NCI-H1436 (cell line): ENCODE results near the gene ADAMTSL2.

ENCODE experiments used
- DNase-seq: peaks from one replicate; lab custom pipeline; 2025; lab: John Stamatoyannopoulos, UW

Gene ADAMTSL2

GRCh38 chr9:133535306-133535877 lies 888 bp downstream of the ADAMTSL2 start:
- no peak for DNase-seq

- no peak for DNase-seq
Observed at GRCh38 chr9:133536080-133536479, 1.6 kb downstream of the ADAMTSL2 start.

GRCh38 chr9:133536536-133536935 lies 2.0 kb downstream of the ADAMTSL2 start:
- no peak for DNase-seq

GRCh38 chr9:133537257-133537656 lies 2.8 kb downstream of the ADAMTSL2 start:
- no peak for DNase-seq

GRCh38 chr9:133538176-133538575 lies 3.7 kb downstream of the ADAMTSL2 start:
- DNase-seq: no peak

- DNase-seq: no peak
Observed at GRCh38 chr9:133538851-133539833, 4.6 kb downstream of the ADAMTSL2 start.

- DNase-seq: no peak
Observed at GRCh38 chr9:133539991-133540697, 5.6 kb downstream of the ADAMTSL2 start.

- DNase-seq: no peak
Observed at GRCh38 chr9:133540698-133541025, 6.2 kb downstream of the ADAMTSL2 start.

GRCh38 chr9:133542002-133542401 lies 7.5 kb downstream of the ADAMTSL2 start:
- DNase-seq: no peak

- no peak for DNase-seq
Observed at GRCh38 chr9:133543772-133544467, 9.4 kb downstream of the ADAMTSL2 start.

GRCh38 chr9:133545494-133546286 lies 11.2 kb downstream of the ADAMTSL2 start:
- DNase-seq: no peak

GRCh38 chr9:133546287-133546680 lies 11.8 kb downstream of the ADAMTSL2 start:
- no peak for DNase-seq

GRCh38 chr9:133547116-133547515 lies 12.6 kb downstream of the ADAMTSL2 start:
- no peak for DNase-seq

- DNase-seq: no peak
Observed at GRCh38 chr9:133551446-133551845, 16.9 kb downstream of the ADAMTSL2 start.

GRCh38 chr9:133552236-133552635 lies 17.7 kb downstream of the ADAMTSL2 start:
- DNase-seq: no peak

- no peak for DNase-seq
Observed at GRCh38 chr9:133553123-133553522, 18.6 kb downstream of the ADAMTSL2 start.

GRCh38 chr9:133553973-133554713 lies 19.6 kb downstream of the ADAMTSL2 start:
- DNase-seq: no peak

- DNase-seq: no peak
Observed at GRCh38 chr9:133554729-133555128, 20.2 kb downstream of the ADAMTSL2 start.

- no peak for DNase-seq
Observed at GRCh38 chr9:133556354-133556753, 21.9 kb downstream of the ADAMTSL2 start.

- no peak for DNase-seq
Observed at GRCh38 chr9:133557581-133557980, 23.1 kb downstream of the ADAMTSL2 start.
